Ovary (tissue), 3 donors: ENCODE results near the gene INVS.

Experiments
- EP300 ChIP-seq: sonication (generic); formaldehyde crosslinking; IDR thresholded peaks from one replicate; pipeline ENCODE4 v1.6.1; 2017; ENCODE audit warnings: antibody characterized with exemption
- TF ChIP-seq, protein P1 (sequence below), 3 donors: fragments of 450-650 bp in 2 of 3; fragments of 200-600 bp in 1 of 3; IDR thresholded peaks; one replicate each; pipeline versions ENCODE4 v1.5.1 to v1.8.0; 2016 to 2022; ENCODE audit warnings: antibody characterized with exemption in 3 of 3, mild to moderate bottlenecking in 1 of 3
- donor health status: DM: no; HTN: no; CAD: no.

DNA sequence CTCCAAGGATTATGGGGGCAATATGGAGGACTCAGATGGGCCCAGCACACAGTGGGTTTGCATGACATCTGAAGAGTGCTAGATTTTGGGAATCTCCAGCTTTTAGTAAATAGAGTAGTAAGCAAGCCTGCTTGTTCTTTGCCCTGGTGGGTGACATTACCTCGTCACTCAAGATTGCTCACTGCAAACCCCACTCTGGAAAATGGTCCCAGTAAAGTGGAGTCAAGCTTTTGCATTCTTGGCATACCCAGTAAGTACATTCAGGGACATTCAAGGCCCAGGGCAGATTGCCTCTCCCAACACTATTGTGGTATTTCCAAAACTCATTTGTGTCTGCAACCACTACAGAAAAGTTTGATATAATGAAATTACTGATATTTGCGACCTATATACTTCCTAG is 118.5 kb downstream of the INVS start:
- TF ChIP-seq, protein P1, sequence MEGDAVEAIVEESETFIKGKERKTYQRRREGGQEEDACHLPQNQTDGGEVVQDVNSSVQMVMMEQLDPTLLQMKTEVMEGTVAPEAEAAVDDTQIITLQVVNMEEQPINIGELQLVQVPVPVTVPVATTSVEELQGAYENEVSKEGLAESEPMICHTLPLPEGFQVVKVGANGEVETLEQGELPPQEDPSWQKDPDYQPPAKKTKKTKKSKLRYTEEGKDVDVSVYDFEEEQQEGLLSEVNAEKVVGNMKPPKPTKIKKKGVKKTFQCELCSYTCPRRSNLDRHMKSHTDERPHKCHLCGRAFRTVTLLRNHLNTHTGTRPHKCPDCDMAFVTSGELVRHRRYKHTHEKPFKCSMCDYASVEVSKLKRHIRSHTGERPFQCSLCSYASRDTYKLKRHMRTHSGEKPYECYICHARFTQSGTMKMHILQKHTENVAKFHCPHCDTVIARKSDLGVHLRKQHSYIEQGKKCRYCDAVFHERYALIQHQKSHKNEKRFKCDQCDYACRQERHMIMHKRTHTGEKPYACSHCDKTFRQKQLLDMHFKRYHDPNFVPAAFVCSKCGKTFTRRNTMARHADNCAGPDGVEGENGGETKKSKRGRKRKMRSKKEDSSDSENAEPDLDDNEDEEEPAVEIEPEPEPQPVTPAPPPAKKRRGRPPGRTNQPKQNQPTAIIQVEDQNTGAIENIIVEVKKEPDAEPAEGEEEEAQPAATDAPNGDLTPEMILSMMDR (IDR thresholded peaks at IDR 0.05): no peak
- TF ChIP-seq EP300: no peak
